WI38 (cell line): ENCODE data around the gene SLC6A6.

ENCODE experiments used
- H3K4me3 ChIP-seq: 2 replicates; pipeline ENCODE4 v1.5.1; 2011; ENCODE audit warnings: low read depth, mild to moderate bottlenecking, control low read depth, low read length
- TF ChIP-seq, protein P1 (sequence below): IDR thresholded peaks from 2 replicates; pipeline ENCODE4 v1.5.1; 2012; ENCODE audit warnings: low read depth, mild to moderate bottlenecking, control low read depth, low read length

SLC6A6 gene

DNA sequence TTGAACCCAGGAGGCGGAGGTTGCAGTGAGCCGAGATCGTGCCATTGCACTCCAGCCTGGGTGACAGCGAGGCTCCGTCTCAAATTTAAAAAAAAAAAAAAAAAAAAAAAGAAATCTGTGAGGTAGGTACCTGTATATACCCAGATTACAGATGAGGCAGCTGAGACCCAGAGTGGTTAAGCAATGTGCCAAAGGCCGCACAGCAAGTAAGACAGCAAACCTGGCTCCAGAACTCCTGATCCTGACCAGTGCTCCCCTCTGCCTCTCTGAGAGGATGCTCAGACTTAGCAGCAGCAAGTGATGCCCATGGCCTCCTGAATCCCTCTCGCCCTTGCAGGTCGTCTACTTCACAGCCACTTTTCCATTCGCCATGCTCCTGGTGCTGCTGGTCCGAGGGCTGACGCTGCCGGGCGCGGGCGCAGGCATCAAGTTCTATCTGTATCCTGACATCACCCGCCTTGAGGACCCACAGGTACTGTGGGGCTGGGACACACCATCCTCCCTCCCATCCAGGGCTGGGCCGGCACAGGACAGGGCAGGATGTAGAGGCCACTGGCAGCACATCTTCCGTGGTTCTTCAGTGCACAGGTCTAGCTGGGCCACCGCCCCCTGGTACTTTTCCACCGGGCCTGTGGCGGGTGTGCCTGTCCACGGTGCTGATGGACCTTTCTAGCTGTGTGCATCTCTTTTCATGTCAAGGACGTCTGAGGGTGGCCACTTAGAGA, 63.9 kb downstream of the SLC6A6 start:
- TF ChIP-seq, protein P1, sequence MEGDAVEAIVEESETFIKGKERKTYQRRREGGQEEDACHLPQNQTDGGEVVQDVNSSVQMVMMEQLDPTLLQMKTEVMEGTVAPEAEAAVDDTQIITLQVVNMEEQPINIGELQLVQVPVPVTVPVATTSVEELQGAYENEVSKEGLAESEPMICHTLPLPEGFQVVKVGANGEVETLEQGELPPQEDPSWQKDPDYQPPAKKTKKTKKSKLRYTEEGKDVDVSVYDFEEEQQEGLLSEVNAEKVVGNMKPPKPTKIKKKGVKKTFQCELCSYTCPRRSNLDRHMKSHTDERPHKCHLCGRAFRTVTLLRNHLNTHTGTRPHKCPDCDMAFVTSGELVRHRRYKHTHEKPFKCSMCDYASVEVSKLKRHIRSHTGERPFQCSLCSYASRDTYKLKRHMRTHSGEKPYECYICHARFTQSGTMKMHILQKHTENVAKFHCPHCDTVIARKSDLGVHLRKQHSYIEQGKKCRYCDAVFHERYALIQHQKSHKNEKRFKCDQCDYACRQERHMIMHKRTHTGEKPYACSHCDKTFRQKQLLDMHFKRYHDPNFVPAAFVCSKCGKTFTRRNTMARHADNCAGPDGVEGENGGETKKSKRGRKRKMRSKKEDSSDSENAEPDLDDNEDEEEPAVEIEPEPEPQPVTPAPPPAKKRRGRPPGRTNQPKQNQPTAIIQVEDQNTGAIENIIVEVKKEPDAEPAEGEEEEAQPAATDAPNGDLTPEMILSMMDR, result no peak
- H3K4me3 ChIP-seq, result no peak overlapping the region

DNA sequence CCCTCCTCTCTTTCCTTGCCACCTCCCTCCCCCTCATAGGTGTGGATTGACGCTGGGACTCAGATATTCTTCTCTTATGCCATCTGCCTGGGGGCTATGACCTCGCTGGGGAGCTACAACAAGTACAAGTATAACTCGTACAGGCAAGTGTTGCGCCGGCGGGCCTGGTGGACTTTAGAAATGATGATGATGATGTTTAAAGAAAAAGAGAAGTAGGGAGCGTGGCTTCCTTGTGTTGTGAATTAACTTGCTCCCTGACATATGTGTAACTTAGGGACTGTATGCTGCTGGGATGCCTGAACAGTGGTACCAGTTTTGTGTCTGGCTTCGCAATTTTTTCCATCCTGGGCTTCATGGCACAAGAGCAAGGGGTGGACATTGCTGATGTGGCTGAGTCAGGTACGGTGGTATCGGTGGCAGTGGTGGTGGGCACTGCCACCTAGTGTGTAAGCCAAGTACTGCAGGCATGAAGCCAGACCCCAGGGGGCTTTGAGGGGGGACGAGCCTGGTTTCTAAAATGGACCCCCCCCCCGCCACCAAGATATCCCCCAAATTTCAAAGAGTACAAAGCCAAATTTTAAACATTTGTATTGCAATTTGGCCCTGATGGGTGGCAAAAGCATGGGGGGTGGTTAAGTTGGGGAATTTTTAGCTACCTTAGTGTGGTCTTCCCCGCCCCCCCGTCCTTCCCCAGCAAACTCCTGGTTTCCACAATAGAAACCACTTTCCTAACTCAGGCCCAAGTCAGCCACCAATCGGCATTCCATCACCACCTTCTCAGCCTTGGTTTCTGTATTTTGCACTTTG, 65.6 kb downstream of the SLC6A6 start:
- TF ChIP-seq, protein P1, result peak; percentile 95
- H3K4me3 ChIP-seq, result no peak overlapping the region

DNA sequence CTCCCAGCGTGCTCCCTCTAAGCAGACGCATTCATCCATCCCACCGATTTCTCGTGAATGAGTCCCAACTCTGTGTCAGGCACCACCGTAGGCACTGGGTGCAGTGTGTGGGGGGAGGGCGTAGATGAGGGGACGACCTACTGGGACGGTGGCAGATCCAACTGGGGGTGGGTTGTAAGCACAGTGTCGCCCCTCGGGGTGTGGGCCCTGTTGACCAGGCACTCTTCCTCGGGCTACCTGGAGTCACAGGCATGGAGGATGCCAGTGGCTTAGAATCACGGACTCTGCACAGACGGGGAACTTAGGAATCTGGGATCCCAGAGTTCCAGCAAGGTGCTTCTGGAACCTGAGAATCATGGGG, 66.2 kb downstream of the SLC6A6 start:
- TF ChIP-seq, protein P1, result no peak
- H3K4me3 ChIP-seq, result no peak overlapping the region

DNA sequence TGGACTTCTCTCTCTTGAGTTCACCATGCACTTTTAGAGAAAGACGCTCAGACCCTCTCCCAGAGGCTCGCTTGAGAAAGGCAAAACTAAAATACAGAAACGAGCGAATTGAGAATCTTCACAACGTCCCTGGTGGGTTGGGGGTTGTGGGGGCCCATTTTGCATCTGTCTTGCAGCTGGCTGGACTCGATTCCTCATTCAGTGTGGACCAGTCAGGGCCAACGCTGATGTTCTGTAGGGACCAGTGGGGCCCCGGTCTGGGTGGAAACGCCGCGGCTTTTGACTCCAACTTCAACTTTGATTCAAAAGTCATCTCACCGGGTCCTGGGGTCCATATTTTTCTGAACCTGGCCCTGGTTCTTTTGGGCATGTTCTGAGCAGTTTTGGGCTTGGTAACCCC, 68.1 kb downstream of the SLC6A6 start:
- TF ChIP-seq, protein P1, result no peak
- no peak overlapping the region for H3K4me3 ChIP-seq

DNA sequence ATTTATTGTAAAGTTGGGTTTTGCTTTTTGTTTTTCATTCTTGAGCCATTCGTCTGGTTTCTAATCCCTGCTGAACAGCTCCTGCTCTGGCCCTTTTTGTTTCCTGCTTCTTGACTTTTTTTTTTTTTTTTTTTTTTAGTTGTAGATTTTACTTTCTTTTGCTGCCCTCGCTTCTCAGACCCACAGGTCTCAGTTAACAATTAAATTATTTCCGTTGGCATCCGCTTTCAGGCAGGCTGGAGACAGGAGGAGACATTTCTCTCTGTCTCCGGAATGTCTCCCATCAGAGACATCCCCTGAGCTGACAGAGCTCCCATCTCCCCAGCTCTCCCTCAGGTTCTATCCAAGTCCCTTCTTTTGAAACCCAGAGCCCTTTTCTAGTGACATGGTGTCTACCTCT, 68.6 kb downstream of the SLC6A6 start:
- no peak overlapping the region for H3K4me3 ChIP-seq
- TF ChIP-seq, protein P1, result no peak

DNA sequence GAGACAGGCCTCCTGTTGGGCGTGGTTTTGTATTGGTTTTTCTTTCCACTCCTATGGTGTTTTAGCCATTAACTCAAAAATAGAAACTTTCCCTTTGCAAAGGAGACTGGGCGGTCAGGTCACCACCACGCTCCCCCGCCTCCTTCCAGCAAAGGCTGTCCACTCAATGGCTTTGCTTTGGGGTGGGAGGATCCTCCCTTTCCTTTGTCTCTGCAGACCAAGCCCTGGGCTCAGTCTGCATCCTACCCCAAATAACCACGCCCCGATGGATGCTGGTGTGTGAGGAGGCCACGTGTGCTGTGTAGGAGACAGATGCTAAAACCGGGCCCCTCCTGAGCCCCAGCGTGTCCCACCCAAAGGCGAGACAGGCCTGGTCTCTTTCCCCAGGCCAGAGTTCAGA, 69.3 kb downstream of the SLC6A6 start:
- no peak overlapping the region for H3K4me3 ChIP-seq
- TF ChIP-seq, protein P1, result no peak
